Stimulated activated CD8-positive, alpha-beta memory T cell treated with anti-CD3 and anti-CD28 coated beads, Interleukin-12 subunit alpha, Interleukin-12 subunit beta, amount 100 ng/mL, for 1 hour (primary cell): ENCODE data around the gene COBL.

ENCODE experiments used
- DNase-seq: peaks from one replicate; pipeline ENCODE4 v3.0.0-alpha.2; 2020; ENCODE audit warnings: low read depth

Gene COBL

DNA sequence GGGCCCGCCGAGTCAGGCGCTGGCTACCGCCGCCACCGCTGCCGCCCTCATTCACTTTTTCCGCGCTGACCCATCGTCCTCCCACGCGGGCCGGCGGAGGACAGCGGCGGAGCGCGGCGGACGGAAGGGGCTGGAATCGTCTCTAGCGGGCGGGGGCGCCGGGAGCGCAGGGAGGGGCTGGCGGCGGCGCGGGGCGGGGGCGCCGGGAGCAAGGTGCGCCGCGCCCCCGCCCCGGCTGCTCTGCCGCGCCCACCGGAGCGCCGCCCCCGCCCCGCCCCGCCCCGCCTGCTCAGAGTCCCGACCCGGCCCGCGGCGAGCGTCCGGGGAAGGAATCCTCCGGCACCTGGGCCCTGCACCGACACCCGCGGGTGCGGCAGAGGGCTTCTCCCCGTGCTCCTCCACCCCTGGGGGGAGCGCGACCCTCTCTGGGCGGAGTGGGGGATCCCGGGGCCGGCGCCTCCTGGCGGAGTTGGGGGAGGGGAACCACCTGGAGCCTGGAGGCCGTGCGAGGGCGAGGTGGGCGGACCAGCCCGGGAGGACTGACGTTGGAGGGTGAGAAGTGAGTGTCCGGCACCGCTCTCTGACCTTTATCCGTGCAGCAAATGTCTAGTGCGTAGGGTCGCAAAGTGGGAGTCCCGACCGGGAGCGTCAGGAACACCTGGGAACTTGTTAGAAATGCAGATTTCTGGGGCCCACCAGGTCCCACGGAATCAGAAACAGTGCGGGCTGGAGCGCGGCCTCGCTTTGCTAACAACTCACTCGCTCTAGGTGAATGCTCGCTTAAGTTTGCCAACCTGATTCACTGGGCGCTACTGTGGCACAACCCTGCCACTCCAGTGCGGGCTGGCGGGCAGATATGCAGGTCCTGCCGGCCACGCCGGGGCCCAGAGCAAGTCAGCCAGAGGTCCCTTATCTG is at the start of gene COBL:
Gene COBL, minus strand, starts transcription at position 144 of the 916 bp plus-strand sequence. CDS start 176 bp downstream, outside the sequence.
- no peak for DNase-seq

GRCh38 chr7:51366172-51366728 is 49.6 kb upstream of the COBL start:
- no peak for DNase-seq

DNA sequence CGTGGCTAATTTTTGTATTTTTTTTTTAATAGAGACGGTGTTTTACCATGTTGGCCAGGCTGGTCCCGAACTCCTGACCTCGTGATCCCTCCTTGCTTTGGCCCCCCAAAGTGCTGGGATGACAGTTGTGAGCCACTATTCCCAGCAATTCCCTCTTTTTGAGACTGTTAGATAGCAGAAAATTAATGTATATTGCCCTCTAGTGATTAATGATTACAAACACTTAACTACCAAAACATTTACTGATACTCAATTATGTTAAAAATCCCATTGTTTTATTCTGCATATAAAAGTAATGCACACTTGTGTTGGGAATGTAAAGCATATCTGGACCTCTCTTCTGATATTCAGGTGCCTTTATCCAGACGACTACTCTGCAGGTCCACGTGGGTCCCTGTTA is 41.2 kb upstream of the COBL start:
- no peak for DNase-seq

DNA sequence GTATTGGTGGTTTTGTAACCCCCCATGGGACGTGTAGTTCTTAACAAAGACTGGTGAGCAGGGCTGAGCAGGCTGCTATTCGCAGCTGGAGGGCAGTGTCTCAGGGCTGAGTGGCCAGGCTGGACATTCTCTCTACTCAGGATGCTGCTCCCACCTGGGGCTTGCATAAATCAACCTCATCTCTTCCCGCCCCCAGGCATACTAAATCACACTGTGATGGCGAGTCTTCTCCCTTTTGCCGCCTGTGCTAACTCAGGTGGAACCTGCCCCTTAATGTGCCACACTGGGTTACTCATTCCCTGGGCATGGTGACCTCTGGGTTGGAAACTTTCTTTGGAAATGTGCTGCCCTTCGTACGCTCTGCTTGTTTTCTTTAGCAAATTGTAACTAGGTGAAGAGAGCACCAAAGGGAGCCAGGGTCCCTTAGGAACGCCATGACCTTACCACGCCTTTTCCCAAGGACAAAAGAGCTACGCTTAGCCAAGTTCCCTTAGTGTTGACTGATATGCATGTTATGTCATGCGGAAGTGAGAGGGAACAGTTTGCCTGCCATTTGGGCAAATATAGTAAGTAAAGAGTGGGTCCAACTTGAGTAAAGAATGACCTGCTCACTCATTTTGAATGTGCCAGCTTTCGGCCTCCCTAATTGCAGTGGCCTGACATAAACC is 40.4 kb upstream of the COBL start:
- DNase-seq: no peak

GRCh38 chr7:51354897-51355296 is 38.3 kb upstream of the COBL start:
- DNase-seq: no peak

DNA sequence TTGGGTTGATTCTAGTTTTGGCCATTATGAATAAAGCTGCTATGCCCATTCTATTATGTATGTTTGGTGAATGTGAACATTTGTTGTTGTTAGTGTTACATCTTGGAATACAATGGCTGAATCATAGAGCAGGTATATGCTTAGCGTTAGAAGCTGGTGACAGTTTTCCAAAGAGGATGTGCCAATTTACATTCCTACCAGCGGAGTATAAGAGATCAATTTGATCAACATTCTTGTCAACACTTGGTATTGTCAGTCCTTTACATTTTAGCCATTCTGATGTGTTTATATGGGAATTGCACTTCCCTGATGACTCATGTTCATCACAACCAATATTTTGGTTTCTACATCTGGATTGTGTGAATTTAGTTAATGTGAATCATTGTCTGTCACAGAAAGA is 37.8 kb upstream of the COBL start:
- no peak for DNase-seq

DNA sequence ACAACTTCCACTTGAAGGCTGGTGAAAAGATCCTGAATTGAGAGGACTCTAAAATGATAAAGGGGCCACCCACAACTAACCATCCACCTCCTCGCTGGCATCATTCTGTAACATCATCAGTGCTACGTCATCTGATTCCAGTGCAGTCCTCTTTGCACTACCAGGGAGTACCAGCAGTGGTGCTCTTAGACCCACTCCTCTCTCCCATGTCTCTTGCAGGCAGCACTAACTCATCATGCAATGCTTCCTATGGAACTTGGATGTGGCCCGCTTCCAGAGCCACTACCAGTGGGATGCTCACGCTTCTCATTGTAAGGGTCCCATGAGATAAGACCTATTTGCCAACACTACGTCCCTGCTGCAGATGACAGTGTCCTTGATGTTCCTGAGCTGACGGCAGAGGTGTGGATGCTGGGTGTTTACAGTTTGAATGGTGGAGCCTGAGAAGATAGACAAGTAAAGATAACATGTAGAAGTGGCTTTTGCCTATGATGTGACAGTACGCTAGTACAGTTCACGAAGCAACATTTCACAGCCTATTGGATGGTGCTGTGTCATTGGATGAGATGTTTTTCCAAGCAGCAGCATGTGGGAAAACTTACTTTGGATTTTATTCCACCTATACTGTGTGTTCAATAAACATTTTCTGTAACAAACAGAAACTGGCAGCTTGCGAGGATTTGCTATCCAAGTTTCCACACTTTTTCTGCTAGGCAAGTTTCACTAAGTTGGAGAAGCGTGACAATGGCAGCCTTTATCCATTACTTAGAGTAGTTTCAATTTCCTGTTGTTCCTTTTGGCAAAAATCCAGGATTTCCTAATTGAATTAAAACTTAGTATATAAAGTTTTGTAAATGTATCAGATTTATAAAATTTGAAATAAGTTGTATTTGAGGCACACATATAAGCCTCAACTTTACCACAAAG is 35.8 kb upstream of the COBL start:
- DNase-seq: no peak

DNA sequence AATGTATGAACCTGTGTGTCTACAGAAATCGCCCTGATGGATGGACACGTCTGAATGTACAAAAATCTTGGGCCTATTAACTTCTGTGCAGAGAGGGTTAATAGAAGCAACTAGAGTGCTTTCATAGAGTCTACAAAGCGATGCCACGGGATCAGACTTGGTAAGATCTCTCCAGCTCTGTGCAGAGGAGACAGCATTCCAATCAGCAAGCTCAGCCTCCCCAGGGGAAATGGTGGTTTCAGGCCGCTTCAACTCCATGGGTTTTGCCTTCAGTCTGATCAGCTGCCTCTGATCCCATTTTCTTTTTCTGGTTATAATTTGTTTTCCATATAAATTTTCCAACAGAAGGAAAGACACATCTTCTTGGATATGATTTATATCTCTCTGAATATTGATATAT is 35.1 kb upstream of the COBL start:
- no peak for DNase-seq

DNA sequence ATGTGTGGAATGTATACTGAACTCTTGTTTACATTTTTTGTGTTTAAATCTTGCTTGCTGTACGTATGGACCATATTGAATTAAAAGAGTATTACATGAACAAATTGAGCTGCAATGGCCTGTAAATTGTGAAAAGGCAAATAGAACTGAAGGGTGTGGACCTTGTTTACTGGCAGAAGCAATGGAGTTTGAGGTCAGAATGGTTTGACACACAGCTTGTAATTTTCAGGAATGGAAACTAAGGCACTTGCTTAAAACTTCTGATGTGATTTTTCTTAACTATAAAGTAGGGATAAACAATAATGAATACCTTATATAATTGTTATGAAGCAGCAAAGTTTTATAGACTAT is 33.9 kb upstream of the COBL start:
- DNase-seq: no peak

GRCh38 chr7:51349820-51350545 is 33.4 kb upstream of the COBL start:
- DNase-seq: no peak

DNA sequence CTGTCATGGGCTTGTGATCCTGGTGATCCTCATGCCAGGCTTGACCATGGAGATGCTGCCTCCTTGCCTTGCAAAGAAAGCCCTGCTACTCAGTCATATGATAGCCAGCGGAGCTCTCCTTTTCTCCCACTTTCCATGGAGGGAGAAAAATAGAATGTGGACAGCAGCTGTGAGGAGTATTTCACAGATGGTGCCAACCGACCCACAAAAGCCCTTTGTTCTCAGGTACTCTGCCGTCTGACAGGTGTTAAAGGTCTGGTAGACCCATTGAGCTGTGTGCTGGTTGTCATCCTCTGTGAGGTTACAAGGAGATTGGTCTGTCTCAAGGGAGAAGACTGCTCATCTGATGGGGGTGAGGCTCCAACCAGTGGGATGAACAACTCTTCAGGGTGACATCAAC is 29.5 kb upstream of the COBL start:
- DNase-seq: no peak

- no peak for DNase-seq
Measured at GRCh38 chr7:51344406-51345138, 28.0 kb upstream of the COBL start.

DNA sequence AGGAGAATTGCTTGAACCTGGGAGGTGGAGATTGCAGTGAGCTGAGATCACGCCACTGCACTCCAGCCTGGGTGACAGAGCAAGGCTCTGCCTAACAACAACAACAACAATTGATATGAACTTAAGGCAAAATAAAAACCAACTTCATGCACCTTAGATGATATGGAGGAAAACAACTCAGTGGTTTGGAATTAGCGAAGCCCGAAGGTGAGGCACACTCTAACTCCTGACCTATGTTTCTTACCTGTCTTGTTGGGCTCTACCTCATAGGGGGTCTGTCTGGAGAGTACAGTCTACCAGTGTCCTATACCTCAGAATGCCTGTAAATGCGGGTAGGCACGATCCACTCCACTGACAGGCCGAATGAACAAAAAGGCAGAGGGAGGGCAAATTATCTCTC is 24.3 kb upstream of the COBL start:
- no peak for DNase-seq

DNA sequence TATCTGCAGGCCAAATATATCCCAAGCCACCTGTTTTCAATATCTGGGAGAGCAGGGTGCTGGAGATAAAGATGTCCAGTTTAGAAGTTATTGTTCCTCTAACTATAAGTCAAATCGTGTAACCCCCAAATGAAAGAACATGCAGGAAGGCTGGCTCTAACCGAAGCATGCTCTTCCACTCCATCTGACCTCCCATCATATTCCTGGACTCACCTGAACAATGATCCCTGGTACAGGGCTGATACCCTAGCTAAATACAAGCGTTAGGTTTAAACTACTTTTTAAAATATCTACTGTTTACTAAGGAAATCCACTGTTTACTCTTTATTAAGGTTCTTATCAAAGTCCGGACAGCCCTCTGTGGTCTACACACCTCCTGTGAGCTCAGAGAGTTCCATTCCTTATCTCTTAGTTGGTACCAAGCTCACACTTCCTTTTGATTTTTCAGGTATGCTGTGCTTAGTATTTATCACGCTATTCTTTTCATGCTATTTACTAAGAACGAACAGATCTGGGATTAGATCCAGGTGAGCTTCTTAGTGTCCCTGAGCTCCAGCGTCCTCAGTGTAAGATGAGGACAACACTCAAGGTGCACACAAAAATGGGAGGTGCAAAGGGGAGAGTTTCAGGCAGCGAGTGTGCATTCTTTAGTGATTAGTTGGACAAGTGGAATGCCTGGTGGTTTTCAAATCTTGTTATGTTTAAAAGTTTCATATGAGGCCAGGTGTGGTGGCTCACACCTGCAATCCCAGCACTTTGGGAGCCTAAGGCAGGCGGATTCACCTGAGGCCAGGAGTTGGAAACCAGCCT is 23.6 kb upstream of the COBL start:
- DNase-seq: no peak

DNA sequence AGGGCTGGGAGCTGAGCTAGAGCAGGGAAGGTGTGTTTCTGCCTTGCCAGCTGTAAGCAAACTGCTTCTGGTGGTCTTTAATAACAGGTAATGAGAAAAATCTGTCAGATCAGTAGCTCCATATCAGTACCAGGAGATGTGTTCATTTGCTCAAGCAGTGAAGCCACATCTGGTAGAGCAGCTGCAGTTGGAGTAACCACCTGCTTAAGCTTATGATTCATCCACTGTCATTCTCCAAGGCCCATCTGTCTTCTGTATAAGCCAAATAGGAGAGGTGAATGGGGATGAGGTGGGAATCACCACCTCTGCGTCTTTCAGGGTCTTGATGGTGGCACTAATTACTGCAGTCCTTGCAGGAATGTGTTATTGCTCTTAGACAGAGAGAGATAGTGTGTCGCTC is 18.4 kb upstream of the COBL start:
- no peak for DNase-seq

DNA sequence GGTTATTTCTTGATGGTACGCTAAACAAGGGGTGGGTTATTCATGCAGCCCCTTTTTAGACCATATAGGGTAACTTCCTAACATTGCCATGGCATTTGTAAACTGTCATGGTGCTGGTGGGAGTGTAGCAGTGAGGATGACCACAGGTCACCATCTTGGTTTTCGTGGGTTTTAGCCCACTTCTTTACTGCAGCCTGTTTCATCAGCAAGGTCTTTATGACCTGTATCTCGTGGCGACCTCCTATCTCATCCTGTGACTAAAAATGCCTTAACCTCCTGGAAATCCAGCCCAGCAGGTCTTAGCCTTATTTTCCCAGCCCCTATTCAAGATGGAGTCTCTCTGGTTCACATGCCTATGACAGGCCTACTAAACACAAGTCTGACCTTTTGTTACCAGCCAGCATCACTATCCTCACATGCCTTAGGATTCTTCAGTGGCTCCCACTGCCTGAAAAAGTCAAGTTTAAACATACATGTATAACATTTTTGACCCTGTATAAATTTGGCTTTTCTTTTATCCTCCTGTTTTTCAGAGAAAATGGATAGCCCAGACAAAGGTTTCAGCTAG is 13.2 kb upstream of the COBL start:
- no peak for DNase-seq

GRCh38 chr7:51328351-51328801 is 11.8 kb upstream of the COBL start:
- no peak for DNase-seq

- no peak for DNase-seq
Measured at GRCh38 chr7:51327287-51327717, 10.7 kb upstream of the COBL start.

GRCh38 chr7:51326656-51327286 is 10.2 kb upstream of the COBL start:
- no peak for DNase-seq
